ENCODE data around the gene MORC3.

DNA sequence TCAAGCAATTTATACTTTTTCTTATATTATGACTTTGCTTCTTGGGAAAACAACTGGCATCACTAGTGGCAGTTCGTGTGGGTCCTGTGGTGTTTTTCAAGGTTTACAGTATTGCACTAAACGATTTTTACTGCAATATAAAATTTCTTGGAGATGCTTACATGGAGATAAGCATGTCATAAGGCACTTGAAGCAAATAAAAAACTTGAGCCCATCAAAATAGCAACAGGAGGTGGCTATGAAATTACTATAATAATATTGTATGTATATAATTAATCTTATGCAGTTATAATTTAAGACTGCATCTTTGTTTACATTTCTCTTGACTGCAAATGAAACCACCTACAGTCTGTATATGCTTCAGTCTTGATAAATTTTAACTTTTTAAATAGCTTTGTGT, 35.9 kb downstream of the MORC3 start:
- TF ChIP-seq, protein P1, sequence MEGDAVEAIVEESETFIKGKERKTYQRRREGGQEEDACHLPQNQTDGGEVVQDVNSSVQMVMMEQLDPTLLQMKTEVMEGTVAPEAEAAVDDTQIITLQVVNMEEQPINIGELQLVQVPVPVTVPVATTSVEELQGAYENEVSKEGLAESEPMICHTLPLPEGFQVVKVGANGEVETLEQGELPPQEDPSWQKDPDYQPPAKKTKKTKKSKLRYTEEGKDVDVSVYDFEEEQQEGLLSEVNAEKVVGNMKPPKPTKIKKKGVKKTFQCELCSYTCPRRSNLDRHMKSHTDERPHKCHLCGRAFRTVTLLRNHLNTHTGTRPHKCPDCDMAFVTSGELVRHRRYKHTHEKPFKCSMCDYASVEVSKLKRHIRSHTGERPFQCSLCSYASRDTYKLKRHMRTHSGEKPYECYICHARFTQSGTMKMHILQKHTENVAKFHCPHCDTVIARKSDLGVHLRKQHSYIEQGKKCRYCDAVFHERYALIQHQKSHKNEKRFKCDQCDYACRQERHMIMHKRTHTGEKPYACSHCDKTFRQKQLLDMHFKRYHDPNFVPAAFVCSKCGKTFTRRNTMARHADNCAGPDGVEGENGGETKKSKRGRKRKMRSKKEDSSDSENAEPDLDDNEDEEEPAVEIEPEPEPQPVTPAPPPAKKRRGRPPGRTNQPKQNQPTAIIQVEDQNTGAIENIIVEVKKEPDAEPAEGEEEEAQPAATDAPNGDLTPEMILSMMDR (IDR thresholded peaks at IDR 0.05), result no peak
- TF ChIP-seq POLR2A (IDR thresholded peaks at IDR 0.05), result no peak
